ENCODE data around the gene DAND5.

Gene DAND5

DNA sequence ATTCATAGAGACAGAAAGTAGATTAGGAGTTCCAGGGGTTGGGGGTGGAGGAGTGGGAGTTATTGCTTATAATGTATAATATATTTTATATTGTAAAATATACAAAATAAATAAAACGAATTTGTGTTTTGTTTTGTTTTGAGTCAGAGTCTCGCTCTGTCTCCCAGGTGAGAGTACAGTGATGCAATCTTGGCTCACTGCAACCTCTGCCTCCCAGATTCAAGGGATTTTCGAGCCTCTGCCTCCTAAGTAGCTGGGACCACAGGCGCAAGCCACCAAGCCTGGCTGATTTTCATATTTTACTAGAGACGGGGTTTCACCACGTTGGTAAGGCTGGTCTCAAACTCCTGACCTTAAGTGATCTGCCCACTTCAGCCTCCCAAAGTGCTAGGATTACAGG, 9.9 kb upstream of the DAND5 start:
- TF ChIP-seq CTCF (IDR thresholded peaks at IDR 0.05; ENCODE audit: low read depth, low read length) = no peak
- no peak for DNase-seq (ENCODE audit: extremely low read depth, low read depth)

GRCh38 chr19:12965017-12965811, 4.2 kb upstream of the DAND5 start:
- DNase-seq (ENCODE audit: extremely low read depth, low read depth) = no peak
- TF ChIP-seq CTCF (IDR thresholded peaks at IDR 0.05; ENCODE audit: low read depth, low read length) = peak; percentile 86

DNA sequence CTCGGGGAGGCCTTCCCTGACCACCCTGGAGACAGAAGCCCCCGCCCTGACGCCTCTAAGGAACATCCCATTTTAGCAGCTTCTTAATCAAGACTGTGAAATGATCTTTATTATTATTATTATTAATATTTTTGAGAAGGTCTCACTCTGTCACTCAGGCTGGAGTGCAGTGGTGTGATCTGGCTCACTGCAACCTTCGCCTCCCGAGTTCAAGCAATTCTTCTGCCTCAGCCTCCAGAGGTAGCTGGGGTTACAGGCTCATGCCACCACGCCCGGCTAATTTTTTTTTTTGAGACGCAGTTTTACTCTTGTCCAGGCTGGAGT, 3.6 kb upstream of the DAND5 start:
- no peak for TF ChIP-seq CTCF (IDR thresholded peaks at IDR 0.05; ENCODE audit: low read depth, low read length)
- no peak for DNase-seq (ENCODE audit: extremely low read depth, low read depth)

DNA sequence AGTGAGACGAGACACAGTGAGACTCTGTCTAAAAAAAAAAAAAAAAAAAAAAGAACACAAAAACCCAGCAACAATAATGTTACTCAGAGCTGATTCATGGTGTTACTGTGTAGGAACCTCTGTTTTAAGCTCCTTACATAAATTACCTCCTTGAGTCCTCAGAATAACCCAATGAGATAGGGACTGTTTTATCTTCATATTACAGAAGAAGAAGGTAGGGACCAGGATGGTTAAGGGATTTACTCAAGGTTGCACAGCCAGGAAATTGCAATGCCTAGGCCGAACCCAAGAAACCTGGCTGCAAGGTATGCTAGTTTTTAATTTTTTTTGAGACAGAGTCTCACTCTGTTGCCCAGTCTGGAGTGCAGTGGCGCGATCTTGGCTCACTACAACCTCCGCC, 1.5 kb upstream of the DAND5 start:
- TF ChIP-seq CTCF (IDR thresholded peaks at IDR 0.05; ENCODE audit: low read depth, low read length) = no peak
- no peak for DNase-seq (ENCODE audit: extremely low read depth, low read depth)

DNA sequence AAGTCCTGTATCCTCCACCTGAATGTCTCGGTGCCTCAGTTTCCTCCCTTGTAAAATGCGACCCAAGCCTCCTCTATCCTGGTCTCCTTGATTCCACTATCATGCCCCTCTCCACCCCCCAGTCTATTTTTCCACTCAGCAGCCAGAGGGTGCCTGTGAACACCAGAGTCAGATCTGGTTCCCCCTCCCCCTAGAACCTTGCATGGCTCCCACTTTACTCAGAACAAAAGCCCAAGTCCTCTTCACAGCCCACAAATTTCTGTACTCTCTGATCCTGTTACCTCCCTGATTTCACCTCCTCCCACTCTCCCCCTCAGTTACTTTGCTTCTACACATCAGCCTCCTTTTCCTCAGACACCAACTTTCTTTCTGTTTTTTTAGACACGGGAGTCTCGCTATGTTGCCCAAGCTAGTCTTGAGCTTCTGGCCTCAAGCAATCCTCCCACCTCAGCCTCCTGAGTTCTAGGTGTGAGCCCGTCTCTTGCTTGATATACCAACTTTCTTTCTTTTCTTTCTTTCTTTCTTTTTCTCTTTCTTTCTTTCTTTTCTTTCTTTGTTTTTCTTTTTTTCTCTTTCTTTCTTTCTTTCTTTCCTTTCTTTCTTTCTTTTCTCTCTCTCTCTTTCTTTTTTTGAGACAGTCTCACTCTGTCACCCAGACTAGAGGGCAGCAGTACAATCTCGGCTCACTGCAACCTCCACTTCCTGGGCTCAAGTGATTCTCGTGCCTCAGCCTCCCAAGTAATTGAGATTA, 869 bp downstream of the DAND5 start:
- no peak for DNase-seq (ENCODE audit: extremely low read depth, low read depth)
- no peak for TF ChIP-seq CTCF (IDR thresholded peaks at IDR 0.05; ENCODE audit: low read depth, low read length)

GRCh38 chr19:12973236-12973635, 3.9 kb downstream of the DAND5 start:
- TF ChIP-seq CTCF (IDR thresholded peaks at IDR 0.05; ENCODE audit: low read depth, low read length) = no peak
- DNase-seq (ENCODE audit: extremely low read depth, low read depth) = no peak
